Hematopoietic multipotent progenitor cell treated with erythropoietin and hydrocortisone succinate and interleukin-3 and kit ligand, for 8 days (in vitro differentiated cells): Measurements from ENCODE around the gene BTF3.
A peak's percentile ranks its signal among the peaks of the same experiment; 100 is the strongest.
"Not testable (repeated sequence)": the region's sequence is repeated elsewhere in the genome, so short reads cannot be mapped to it uniquely, and the experiment has no call there.

ENCODE experiments used
- DNase-seq: peaks from one replicate; pipeline ENCODE4 v3.0.0-alpha.2; 2015

The BTF3 gene

GRCh38 chr5:73498057-73498992, at the start of gene BTF3:
BTF3 (plus strand) TSS chr5:73498442; CDS start chr5:73498668, 226 bp downstream.
- peak; percentile 98 for DNase-seq

- DNase-seq = peak; percentile 43
Observed at GRCh38 chr5:73448463-73449136, 49.6 kb upstream of the BTF3 start, which contains the start of gene FOXD1. FOXD1 (minus strand) TSS chr5:73448777; CDS start chr5:73448362, 415 bp downstream.

- DNase-seq = peak; percentile 7
Observed at GRCh38 chr5:73450137-73450536, 48.1 kb upstream of the BTF3 start.

- DNase-seq = no peak
Observed at GRCh38 chr5:73450672-73451223, 47.5 kb upstream of the BTF3 start.

GRCh38 chr5:73451224-73452130, 46.8 kb upstream of the BTF3 start:
- peak; percentile 24 for DNase-seq

GRCh38 chr5:73452215-73452614, 46.0 kb upstream of the BTF3 start:
- DNase-seq = no peak

- peak; percentile 69 for DNase-seq
Observed at GRCh38 chr5:73454379-73455036, 43.7 kb upstream of the BTF3 start.

GRCh38 chr5:73456462-73456861, 41.8 kb upstream of the BTF3 start:
- DNase-seq = not testable (repeated sequence)

- DNase-seq = no peak
Observed at GRCh38 chr5:73459366-73459765, 38.9 kb upstream of the BTF3 start.

GRCh38 chr5:73460133-73460532, 38.1 kb upstream of the BTF3 start:
- no peak for DNase-seq

- no peak for DNase-seq
Observed at GRCh38 chr5:73464016-73464745, 34.1 kb upstream of the BTF3 start.

GRCh38 chr5:73468638-73469037, 29.6 kb upstream of the BTF3 start:
- not testable (repeated sequence) for DNase-seq

- no peak for DNase-seq
Observed at GRCh38 chr5:73469878-73470277, 28.4 kb upstream of the BTF3 start.

GRCh38 chr5:73471654-73472053, 26.6 kb upstream of the BTF3 start:
- no peak for DNase-seq

- no peak for DNase-seq
Observed at GRCh38 chr5:73472116-73472515, 26.1 kb upstream of the BTF3 start.

- DNase-seq = no peak
Observed at GRCh38 chr5:73480500-73480899, 17.7 kb upstream of the BTF3 start.

- no peak for DNase-seq
Observed at GRCh38 chr5:73482383-73483136, 15.7 kb upstream of the BTF3 start.

- DNase-seq = no peak
Observed at GRCh38 chr5:73483676-73484075, 14.6 kb upstream of the BTF3 start.

- DNase-seq = no peak
Observed at GRCh38 chr5:73484511-73484910, 13.7 kb upstream of the BTF3 start.

GRCh38 chr5:73485715-73486114, 12.5 kb upstream of the BTF3 start:
- DNase-seq = no peak
